HepG2 (cell line): Measurements from ENCODE around the gene TBC1D22A. TPM values are rescaled to one million over a fixed set of nuclear protein-coding genes. Genes with fewer than 3 reads are reported as not detected.

Experiments
- ATAC-seq: fragments of 200-7000 bp; cut with Tn5 transposase; 3 replicates; pipeline ENCODE4 v1.9.1; 2020; ENCODE audit warnings: mild to moderate bottlenecking, moderate library complexity
- BruUV-seq: library from RNA; stranded (reverse); fragments of 400-500 nt; replicated peaks from 2 replicates; lab custom pipeline; 2021; lab: Mats Ljungman, UMichigan
- CTCF ChIA-PET: fragments of 300-600 bp; formaldehyde crosslinking; extraction: SDS; loops from one replicate; lab custom pipeline; 2021; ENCODE audit warnings: low total read pairs, inconsistent platforms, low intra/inter-chr PET ratio; lab: Yijun Ruan, JAX
- POLR2A ChIA-PET: fragments of 350-600 bp; sonication (Branson Sonifier 250); formaldehyde crosslinking; loops from one replicate; lab custom pipeline; 2020; ENCODE audit warnings: antibody characterized with exemption, inconsistent platforms; lab: Yijun Ruan, JAX
- DNase-seq: peaks from one replicate; pipeline ENCODE4 v3.0.0-alpha.2; 2015; ENCODE audit warnings: low spot score
- FAIRE-seq: peaks from 3 replicates; lab custom pipeline; 2011; peaks lifted over from hg19 to GRCh38; lab: Jason Lieb, UNC
- H2AFZ ChIP-seq: one replicate; pipeline ENCODE4 v1.6.1; 2011; ENCODE audit warnings: low read length, inconsistent platforms
- H3K27ac ChIP-seq: fragments of 300-600 bp; 3 replicates; pipeline ENCODE4 v1.8.0; 2011; ENCODE audit warnings: mixed run types, mild to moderate bottlenecking, mixed read lengths, low read length, inconsistent platforms; ENCODE audit not compliant: insufficient read depth; ENCODE audit errors: extremely low read length
- H3K27me3 ChIP-seq, 2 experiments: fragments of 200-600 bp in 1 of 2; 2 replicates in 1 of 2; 3 replicates in 1 of 2; pipeline versions ENCODE4 v1.6.0 to v1.8.0; 2011; ENCODE audit warnings: low read length in 2 of 2, mild to moderate bottlenecking in 2 of 2, moderate library complexity in 2 of 2, inconsistent platforms in 1 of 2; ENCODE audit not compliant: insufficient read depth in 2 of 2, control insufficient read depth in 1 of 2
- H3K36me3 ChIP-seq, 2 experiments: fragments of 200-600 bp in 1 of 2; replicated peaks in 1 of 2; 2 replicates in 1 of 2; 3 replicates in 1 of 2; pipeline versions ENCODE4 v1.5.1 to v1.8.0; 2011; ENCODE audit warnings: low read length in 2 of 2, inconsistent platforms in 1 of 2; ENCODE audit not compliant: insufficient read depth in 2 of 2, control insufficient read depth in 1 of 2
- H3K4me1 ChIP-seq: 2 replicates; pipeline ENCODE4 v1.5.1; 2012; ENCODE audit warnings: low read length, inconsistent platforms; ENCODE audit not compliant: insufficient read depth
- H3K4me2 ChIP-seq: 2 replicates; pipeline ENCODE4 v1.6.0; 2011; ENCODE audit warnings: low read depth, low read length, inconsistent platforms
- H3K4me3 ChIP-seq, 3 experiments: fragments of 200-600 bp in 1 of 3; sonication (generic), shearing (Covaris generic) in 1 of 3; replicated peaks in 1 of 3; 2 replicates each; pipeline ENCODE4 v1.5.1; 2011 to 2016; ENCODE audit warnings: low read length in 3 of 3, inconsistent platforms in 2 of 3, low read depth in 2 of 3, mild to moderate bottlenecking in 2 of 3, control low read depth in 1 of 3, mixed read lengths in 1 of 3; ENCODE audit not compliant: insufficient read depth in 1 of 3
- H3K79me2 ChIP-seq: one replicate; pipeline ENCODE4 v1.6.1; 2011; ENCODE audit warnings: low read length, inconsistent platforms; ENCODE audit not compliant: insufficient read depth
- H3K9ac ChIP-seq: 2 replicates; pipeline ENCODE4 v1.6.0; 2011; ENCODE audit warnings: mild to moderate bottlenecking, low read depth, low read length, inconsistent platforms; ENCODE audit not compliant: insufficient read depth
- H3K9me3 ChIP-seq: 2 replicates; pipeline ENCODE4 v1.5.1; 2012; ENCODE audit warnings: mild to moderate bottlenecking, low read length
- H4K20me1 ChIP-seq: 2 replicates; pipeline ENCODE4 v1.6.0; 2011; ENCODE audit warnings: inconsistent platforms, mild to moderate bottlenecking, low read length, moderate library complexity; ENCODE audit not compliant: insufficient read depth
- HNRNPUL1 ChIP-seq: fragments of 200-400 bp; formaldehyde crosslinking; IDR thresholded peaks from 2 replicates; pipeline ENCODE4 v1.6.1; 2017; ENCODE audit warnings: low read depth, mild to moderate bottlenecking, low read length, moderate library complexity
- KAT8 ChIP-seq: IDR thresholded peaks from 2 replicates; pipeline ENCODE4 v1.6.1; 2016; ENCODE audit warnings: missing genetic modification reagents, missing compliant biosample characterization
- MAFF ChIP-seq: IDR thresholded peaks from 2 replicates; pipeline ENCODE4 v1.6.1; 2011; ENCODE audit warnings: low read depth, low read length, improper control_type of control experiment
- SNAPC4 ChIP-seq: sonication (generic); formaldehyde crosslinking; IDR thresholded peaks from 2 replicates; pipeline ENCODE4 v1.4.0; 2020; ENCODE audit warnings: mild to moderate bottlenecking, missing genetic modification reagents
- ZEB1 ChIP-seq: IDR thresholded peaks from 2 replicates; pipeline ENCODE4 v1.6.1; 2012; ENCODE audit warnings: mild to moderate bottlenecking, low read depth, inconsistent platforms; ENCODE audit not compliant: insufficient replicate concordance
- ZKSCAN8 ChIP-seq: IDR thresholded peaks from 2 replicates; pipeline ENCODE4 v1.6.1; 2016; ENCODE audit warnings: borderline replicate concordance, missing genetic modification reagents, missing compliant biosample characterization
- ZNF333 ChIP-seq: sonication (generic); formaldehyde crosslinking; IDR thresholded peaks from 2 replicates; pipeline ENCODE4 v1.4.0; 2020; ENCODE audit warnings: mild to moderate bottlenecking, missing genetic modification reagents, borderline replicate concordance
- ZZZ3 ChIP-seq: sonication (generic); formaldehyde crosslinking; IDR thresholded peaks from 2 replicates; pipeline ENCODE4 v1.4.0; 2020; ENCODE audit warnings: missing genetic modification reagents, mild to moderate bottlenecking, borderline replicate concordance
- WGBS: methylation state at CpG from one replicate; pipeline ENCODE4 v1.1.6; 2017; ENCODE audit warnings: low lambda C conversion rate; 5-methylcytosine and 5-hydroxymethylcytosine counted together
- in situ Hi-C: cut with HindIII; loops from 2 replicates; pipeline ENCODE4 v1.10.0; 2017; ENCODE audit warnings: low pct_unique_long_range_greater_than_20kb; ENCODE audit not compliant: extremely low pct_ligation_motif_present
- intact Hi-C: fragments of 100-400 bp; cut with micrococcal nuclease; formaldehyde crosslinking; loops from one replicate; pipeline ENCODE4 v1.10.0; 2022; ENCODE audit not compliant: unreplicated experiment
- polyA plus RNA-seq, 8 experiments: library from polyadenylated mRNA; depleted of rRNA in 3 of 8; stranded (reverse) in 7 of 8; unstranded in 1 of 8; fragments of >200 nt; fragmentation: Illumina TruSeq in 4 of 8; extraction: Trizol in 4 of 8; gene quantifications; 2 replicates each; pipeline versions ENCODE4 v1.2.1 to v1.2.3, GENCODE V29; 2011 to 2016; ENCODE audit warnings: low read depth in 4 of 8, missing spikeins in 1 of 8, mixed read lengths in 1 of 8; ENCODE audit not compliant: insufficient read depth in 1 of 8
- total RNA-seq, 5 experiments: library from RNA; depleted of rRNA; stranded (reverse); fragments of >200 nt; fragmentation: Illumina TruSeq; extraction: Trizol; gene quantifications; 2 replicates each; pipeline ENCODE4 v1.2.3, GENCODE V29; 2016; ENCODE audit warnings: low read depth in 1 of 5
- TF ChIP-seq, protein P1 (sequence below): sonication (generic); formaldehyde crosslinking; IDR thresholded peaks from one replicate; pipeline ENCODE4 v1.5.1; 2020; ENCODE audit warnings: mild to moderate bottlenecking, missing genetic modification reagents; ENCODE audit errors: not compliant biosample characterization

The TBC1D22A gene
- total and polyA plus RNA-seq, 2 of the 13 experiments (the other 11 are each of a cell fraction or from before 2014, with no cell fraction given): 17.3 to 18.0 TPM

DNA sequence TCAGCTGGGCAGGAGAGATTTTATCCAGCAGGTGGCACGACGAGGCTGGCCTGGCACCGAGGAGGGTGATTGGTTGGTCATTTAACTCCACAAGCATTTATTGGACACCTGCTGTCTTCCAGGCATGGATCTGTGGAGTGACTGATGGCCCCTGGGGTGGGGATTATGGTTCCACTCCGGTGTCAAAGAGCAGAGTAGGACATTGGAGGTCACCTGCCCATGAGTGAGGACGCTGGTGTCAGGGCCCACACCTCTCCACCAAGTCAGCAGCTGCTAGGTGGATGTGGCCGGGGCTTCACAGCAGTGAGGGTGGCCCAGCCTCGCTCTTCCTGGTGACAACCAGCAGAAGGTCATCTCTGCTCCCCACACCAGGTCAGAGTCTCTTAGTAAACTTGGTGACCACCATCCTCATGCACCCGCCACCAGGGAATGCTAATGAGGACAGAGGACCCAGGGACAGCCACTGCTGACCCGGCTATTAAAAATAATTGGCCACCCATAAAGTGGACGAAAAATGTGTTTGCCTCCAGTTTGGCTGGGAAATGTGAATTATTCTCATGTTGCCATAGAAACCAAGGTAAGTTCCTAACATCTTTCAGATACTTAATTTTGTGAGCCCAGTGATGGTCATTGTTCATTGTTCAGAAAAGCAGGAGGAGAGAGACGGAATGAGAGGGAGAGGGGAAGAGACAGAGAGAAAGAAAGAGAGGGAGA, 428.7 kb downstream of the TBC1D22A start:
- Histone ChIP-seq H3K9me3 (no peaks in the 10 kb centered on the region), H3K4me3 (no peak overlapping the region), H3K4me1 (peaks cover 20% of the 10 kb centered on the region), H3K36me3 (no peaks in the 10 kb centered on the region), H3K4me2 (no peak overlapping the region), H2AFZ (no peak overlapping the region), H3K79me2 (no peaks in the 10 kb centered on the region), H3K27me3 (peaks cover 3 to 21% of the 10 kb centered on the region in 2 experiments; a peak in 4 of 5 replicates), H3K27ac (no peak overlapping the region), H4K20me1 (no peaks in the 10 kb centered on the region), H3K9ac (no peak overlapping the region)
- 40% methylated on average over 9 of the region's 11 CpGs for WGBS
- intact Hi-C loops (no loop called here), in situ Hi-C loops (no loop called here)
- ATAC-seq (no peak), FAIRE-seq (no peak), DNase-seq (no peak)
- BruUV-seq: no TSS peak
- ChIA-PET CTCF (no interaction called here), POLR2A (no interaction called here)
- TF ChIP-seq KAT8 (CRISPR knock-in tag): no peak
- no peak for TF ChIP-seq ZNF333 (CRISPR knock-in tag)
- no peak for TF ChIP-seq ZKSCAN8
- TF ChIP-seq SNAPC4 (CRISPR knock-in tag): no peak
- no peak for TF ChIP-seq ZZZ3 (CRISPR knock-in tag)
- TF ChIP-seq, protein P1, sequence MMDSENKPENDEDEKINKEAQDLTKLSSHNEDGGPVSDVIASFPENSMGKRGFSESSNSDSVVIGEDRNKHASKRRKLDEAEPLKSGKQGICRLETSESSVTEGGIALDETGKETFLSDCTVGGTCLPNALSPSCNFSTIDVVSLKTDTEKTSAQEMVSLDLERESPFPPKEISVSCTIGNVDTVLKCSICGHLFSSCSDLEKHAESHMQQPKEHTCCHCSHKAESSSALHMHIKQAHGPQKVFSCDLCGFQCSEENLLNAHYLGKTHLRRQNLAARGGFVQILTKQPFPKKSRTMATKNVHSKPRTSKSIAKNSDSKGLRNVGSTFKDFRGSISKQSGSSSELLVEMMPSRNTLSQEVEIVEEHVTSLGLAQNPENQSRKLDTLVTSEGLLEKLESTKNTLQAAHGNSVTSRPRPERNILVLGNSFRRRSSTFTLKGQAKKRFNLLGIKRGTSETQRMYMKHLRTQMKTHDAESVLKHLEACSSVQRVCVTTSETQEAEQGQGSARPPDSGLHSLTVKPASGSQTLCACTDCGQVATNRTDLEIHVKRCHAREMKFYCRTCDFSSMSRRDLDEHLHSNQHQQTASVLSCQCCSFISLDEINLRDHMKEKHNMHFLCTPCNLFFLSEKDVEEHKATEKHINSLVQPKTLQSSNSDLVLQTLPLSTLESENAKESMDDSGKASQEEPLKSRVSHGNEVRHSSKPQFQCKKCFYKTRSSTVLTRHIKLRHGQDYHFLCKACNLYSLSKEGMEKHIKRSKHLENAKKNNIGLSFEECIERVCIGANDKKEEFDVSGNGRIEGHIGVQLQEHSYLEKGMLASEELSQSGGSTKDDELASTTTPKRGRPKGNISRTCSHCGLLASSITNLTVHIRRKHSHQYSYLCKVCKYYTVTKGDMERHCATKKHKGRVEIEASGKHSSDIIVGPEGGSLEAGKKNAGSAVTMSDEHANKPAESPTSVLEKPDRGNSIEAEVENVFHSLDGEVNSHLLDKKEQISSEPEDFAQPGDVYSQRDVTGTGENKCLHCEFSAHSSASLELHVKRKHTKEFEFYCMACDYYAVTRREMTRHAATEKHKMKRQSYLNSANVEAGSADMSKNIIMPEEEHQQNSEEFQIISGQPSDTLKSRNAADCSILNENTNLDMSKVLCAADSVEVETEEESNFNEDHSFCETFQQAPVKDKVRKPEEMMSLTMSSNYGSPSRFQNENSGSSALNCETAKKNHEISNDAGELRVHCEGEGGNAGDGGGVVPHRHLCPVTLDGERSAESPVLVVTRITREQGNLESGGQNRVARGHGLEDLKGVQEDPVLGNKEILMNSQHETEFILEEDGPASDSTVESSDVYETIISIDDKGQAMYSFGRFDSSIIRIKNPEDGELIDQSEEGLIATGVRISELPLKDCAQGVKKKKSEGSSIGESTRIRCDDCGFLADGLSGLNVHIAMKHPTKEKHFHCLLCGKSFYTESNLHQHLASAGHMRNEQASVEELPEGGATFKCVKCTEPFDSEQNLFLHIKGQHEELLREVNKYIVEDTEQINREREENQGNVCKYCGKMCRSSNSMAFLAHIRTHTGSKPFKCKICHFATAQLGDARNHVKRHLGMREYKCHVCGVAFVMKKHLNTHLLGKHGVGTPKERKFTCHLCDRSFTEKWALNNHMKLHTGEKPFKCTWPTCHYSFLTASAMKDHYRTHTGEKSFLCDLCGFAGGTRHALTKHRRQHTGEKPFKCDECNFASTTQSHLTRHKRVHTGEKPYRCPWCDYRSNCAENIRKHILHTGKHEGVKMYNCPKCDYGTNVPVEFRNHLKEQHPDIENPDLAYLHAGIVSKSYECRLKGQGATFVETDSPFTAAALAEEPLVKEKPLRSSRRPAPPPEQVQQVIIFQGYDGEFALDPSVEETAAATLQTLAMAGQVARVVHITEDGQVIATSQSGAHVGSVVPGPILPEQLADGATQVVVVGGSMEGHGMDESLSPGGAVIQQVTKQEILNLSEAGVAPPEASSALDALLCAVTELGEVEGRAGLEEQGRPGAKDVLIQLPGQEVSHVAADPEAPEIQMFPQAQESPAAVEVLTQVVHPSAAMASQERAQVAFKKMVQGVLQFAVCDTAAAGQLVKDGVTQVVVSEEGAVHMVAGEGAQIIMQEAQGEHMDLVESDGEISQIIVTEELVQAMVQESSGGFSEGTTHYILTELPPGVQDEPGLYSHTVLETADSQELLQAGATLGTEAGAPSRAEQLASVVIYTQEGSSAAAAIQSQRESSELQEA: no peak
- TF ChIP-seq HNRNPUL1: no peak
- TF ChIP-seq MAFF: no peak
- no peak for TF ChIP-seq ZEB1
